Activated CD4-positive, alpha-beta T cell treated with anti-CD3 and anti-CD28 coated beads, Interleukin-2, amount 10 ng/mL, durations not matched to agents 7 days and 5 days (primary cell): ENCODE results near the gene CLASP1. TPM values are rescaled to one million over a fixed set of nuclear protein-coding genes. Genes with fewer than 3 reads are reported as not detected.

Experiments used
- CTCF ChIA-PET: fragments of 350-600 bp; sonication (Branson Sonifier 250); formaldehyde crosslinking; loops from one replicate; lab custom pipeline; 2021; ENCODE audit warnings: antibody characterized with exemption; lab: Charles Lee
- POLR2A ChIA-PET: fragments of 350-600 bp; sonication (Branson Sonifier 250); formaldehyde crosslinking; loops from one replicate; lab custom pipeline; 2021; ENCODE audit warnings: antibody characterized with exemption; lab: Charles Lee
- DNase-seq: peaks from one replicate; pipeline ENCODE4 v3.0.0-alpha.2; 2020
- H3K27ac Mint-ChIP-seq: one replicate; pipeline ENCODE4 v1.8.0; 2021; ENCODE audit warnings: mild to moderate bottlenecking, moderate library complexity, mixed read lengths
- H3K27me3 Mint-ChIP-seq: one replicate; pipeline ENCODE4 v1.8.0; 2021; ENCODE audit warnings: mixed read lengths
- H3K36me3 Mint-ChIP-seq: one replicate; pipeline ENCODE4 v1.8.0; 2021; ENCODE audit warnings: low read depth, mixed read lengths
- H3K4me1 Mint-ChIP-seq: one replicate; pipeline ENCODE4 v1.8.0; 2021; ENCODE audit warnings: mixed read lengths
- H3K4me3 Mint-ChIP-seq: one replicate; pipeline ENCODE4 v1.8.0; 2021; ENCODE audit warnings: mild to moderate bottlenecking, moderate library complexity, mixed read lengths
- H3K9me3 Mint-ChIP-seq: one replicate; pipeline ENCODE4 v1.8.0; 2021; ENCODE audit warnings: mixed read lengths
- total RNA-seq, 2 experiments: library from RNA; stranded (reverse); gene quantifications; one replicate each; pipeline ENCODE4 v1.2.3, GENCODE V29; 2021

The CLASP1 gene
- total RNA-seq, 2 experiments from 2014 or later = 52.7 to 54.9 TPM

GRCh38 chr2:121539750-121540469 is 109.4 kb downstream of the CLASP1 start:
- H3K36me3 Mint-ChIP-seq = peaks cover 3% of the 10 kb centered on the region
- no peak overlapping the region for H3K4me3 Mint-ChIP-seq
- POLR2A ChIA-PET = no interaction called here
- no peaks in the 10 kb centered on the region for H3K9me3 Mint-ChIP-seq
- CTCF ChIA-PET = interaction anchor here (0.6 kb wide), 1 partner anchor 1542 kb away, joined by 3 read pairs; no protein-coding TSS in a partner anchor
- H3K27ac Mint-ChIP-seq = no peak overlapping the region
- no peaks in the 10 kb centered on the region for H3K27me3 Mint-ChIP-seq
- peaks cover 26% of the 10 kb centered on the region for H3K4me1 Mint-ChIP-seq
- no peak for DNase-seq

- Mint-ChIP-seq H3K9me3 (no peaks in the 10 kb centered on the region), H3K36me3 (peaks cover 1% of the 10 kb centered on the region)
- POLR2A ChIA-PET = no interaction called here
Observed at GRCh38 chr2:121536850-121537557, 112.3 kb downstream of the CLASP1 start.

GRCh38 chr2:121536347-121536746 is 112.9 kb downstream of the CLASP1 start:
- DNase-seq = no peak
- H3K27ac Mint-ChIP-seq = no peak overlapping the region
- CTCF ChIA-PET = no interaction called here
- POLR2A ChIA-PET = no interaction called here
- H3K9me3 Mint-ChIP-seq = no peaks in the 10 kb centered on the region
- no peaks in the 10 kb centered on the region for H3K27me3 Mint-ChIP-seq
- no peak overlapping the region for H3K4me3 Mint-ChIP-seq
- H3K4me1 Mint-ChIP-seq = peaks cover 46% of the 10 kb centered on the region
- H3K36me3 Mint-ChIP-seq = peaks cover 1% of the 10 kb centered on the region

More at GRCh38 chr2:121536850-121537557, 112.3 kb downstream of the CLASP1 start:
- Mint-ChIP-seq H3K27ac (no peak overlapping the region), H3K27me3 (no peaks in the 10 kb centered on the region), H3K4me3 (no peak overlapping the region), H3K4me1 (peaks cover 40% of the 10 kb centered on the region)
- no peak for DNase-seq
- CTCF ChIA-PET = interaction anchor here (0.6 kb wide), 1 partner anchor 15 kb away, joined by 4 read pairs; no protein-coding TSS in a partner anchor

- no peak overlapping the region for H3K27ac Mint-ChIP-seq
- DNase-seq = no peak
- POLR2A ChIA-PET = no interaction called here
- peaks cover 44% of the 10 kb centered on the region for H3K4me1 Mint-ChIP-seq
- H3K9me3 Mint-ChIP-seq = no peaks in the 10 kb centered on the region
- peaks cover 1% of the 10 kb centered on the region for H3K36me3 Mint-ChIP-seq
- no peaks in the 10 kb centered on the region for H3K27me3 Mint-ChIP-seq
- CTCF ChIA-PET = no interaction called here
- no peak overlapping the region for H3K4me3 Mint-ChIP-seq
Observed at GRCh38 chr2:121534007-121534406, 115.3 kb downstream of the CLASP1 start.

GRCh38 chr2:121532894-121533293 is 116.4 kb downstream of the CLASP1 start:
- no peak for DNase-seq
- Mint-ChIP-seq H3K27me3 (no peaks in the 10 kb centered on the region), H3K4me3 (no peak overlapping the region), H3K27ac (no peak overlapping the region), H3K36me3 (peaks cover 3% of the 10 kb centered on the region), H3K9me3 (no peaks in the 10 kb centered on the region), H3K4me1 (peaks cover 52% of the 10 kb centered on the region)
- ChIA-PET POLR2A (no interaction called here), CTCF (interaction anchor here (1.5 to 2.5 kb wide), 2 partner anchors 14 to 167 kb away, joined by 3 to 7 read pairs; no protein-coding TSS in a partner anchor)

- Mint-ChIP-seq H3K9me3 (no peaks in the 10 kb centered on the region), H3K4me3 (peak overlapping the region; percentile 38), H3K27ac (peak overlapping the region; percentile 54), H3K4me1 (peaks cover 55% of the 10 kb centered on the region), H3K27me3 (no peaks in the 10 kb centered on the region), H3K36me3 (peaks cover 8% of the 10 kb centered on the region)
- POLR2A ChIA-PET = interaction anchor here (0.6 kb wide), 1 partner anchor 28 kb away, joined by 4 read pairs; no protein-coding TSS in a partner anchor
- no peak for DNase-seq
- CTCF ChIA-PET = interaction anchor here (0.9 to 2.5 kb wide), 5 partner anchors 14 to 195 kb away, joined by 3 to 7 read pairs (median 3); no protein-coding TSS in a partner anchor
Observed at GRCh38 chr2:121532347-121532766, 116.9 kb downstream of the CLASP1 start.

GRCh38 chr2:121530212-121530705 is 119.0 kb downstream of the CLASP1 start:
- H3K27me3 Mint-ChIP-seq = no peaks in the 10 kb centered on the region
- H3K4me1 Mint-ChIP-seq = peaks cover 57% of the 10 kb centered on the region

GRCh38 chr2:121529439-121530211 is 119.6 kb downstream of the CLASP1 start:
- DNase-seq = no peak
- no peaks in the 10 kb centered on the region for H3K9me3 Mint-ChIP-seq
- H3K4me1 Mint-ChIP-seq = peaks cover 57% of the 10 kb centered on the region
- no peaks in the 10 kb centered on the region for H3K27me3 Mint-ChIP-seq
- H3K4me3 Mint-ChIP-seq = peak overlapping the region; percentile 86
- ChIA-PET CTCF (interaction anchor here (0.5 to 1.4 kb wide), 7 partner anchors 24 to 206 kb away, joined by 3 to 6 read pairs (median 3); partner anchors contain the start of gene CLASP1), POLR2A (interaction anchor here (0.5 to 1.5 kb wide), 5 partner anchors 16 to 150 kb away, joined by 3 to 12 read pairs (median 3); no protein-coding TSS in a partner anchor)
- peaks cover 21% of the 10 kb centered on the region for H3K36me3 Mint-ChIP-seq
- peak overlapping the region; percentile 98 for H3K27ac Mint-ChIP-seq

More at GRCh38 chr2:121530212-121530705, 119.0 kb downstream of the CLASP1 start:
- no peaks in the 10 kb centered on the region for H3K9me3 Mint-ChIP-seq
- CTCF ChIA-PET = interaction anchor here (0.5 to 1.7 kb wide), 18 partner anchors 9 to 1851 kb away, joined by 3 to 9 read pairs (median 3); partner anchors contain the start of genes CLASP1 and TMEM177
- POLR2A ChIA-PET = interaction anchor here (0.5 to 1.5 kb wide), 8 partner anchors 16 to 206 kb away, joined by 3 to 12 read pairs (median 6); partner anchors contain the start of gene NIFK
- H3K4me3 Mint-ChIP-seq = peak overlapping the region; percentile 86
- peak; percentile 86 for DNase-seq
- peaks cover 18% of the 10 kb centered on the region for H3K36me3 Mint-ChIP-seq
- peak overlapping the region; percentile 98 for H3K27ac Mint-ChIP-seq

GRCh38 chr2:121527009-121527682 is 122.1 kb downstream of the CLASP1 start:
- Mint-ChIP-seq H3K27me3 (no peaks in the 10 kb centered on the region), H3K4me1 (peaks cover 44% of the 10 kb centered on the region), H3K4me3 (no peak overlapping the region), H3K27ac (no peak overlapping the region), H3K36me3 (peaks cover 24% of the 10 kb centered on the region), H3K9me3 (no peaks in the 10 kb centered on the region)
- ChIA-PET POLR2A (no interaction called here), CTCF (interaction anchor here (1.4 kb wide), 1 partner anchor 81 kb away, joined by 4 read pairs; no protein-coding TSS in a partner anchor)
- DNase-seq = no peak

- Mint-ChIP-seq H3K9me3 (no peaks in the 10 kb centered on the region), H3K4me1 (peaks cover 33% of the 10 kb centered on the region), H3K27me3 (no peaks in the 10 kb centered on the region), H3K27ac (peak overlapping the region; percentile 62), H3K36me3 (peaks cover 30% of the 10 kb centered on the region), H3K4me3 (no peak overlapping the region)
- no peak for DNase-seq
- ChIA-PET POLR2A (no interaction called here), CTCF (no interaction called here)
Observed at GRCh38 chr2:121524685-121525425, 124.4 kb downstream of the CLASP1 start.

GRCh38 chr2:121521359-121521758 is 127.9 kb downstream of the CLASP1 start:
- Mint-ChIP-seq H3K27ac (no peak overlapping the region), H3K4me3 (no peak overlapping the region), H3K36me3 (peaks cover 29% of the 10 kb centered on the region), H3K9me3 (no peaks in the 10 kb centered on the region), H3K27me3 (no peaks in the 10 kb centered on the region), H3K4me1 (peaks cover 6% of the 10 kb centered on the region)
- DNase-seq = no peak
- CTCF ChIA-PET = interaction anchor here (0.6 to 2.3 kb wide), 6 partner anchors 9 to 192 kb away, joined by 3 to 9 read pairs (median 4); partner anchors contain the start of gene RNU4ATAC
- POLR2A ChIA-PET = no interaction called here
